Measurements from ENCODE around the gene ELOF1. TPM values are rescaled to one million over a fixed set of nuclear protein-coding genes. Genes with fewer than 3 reads are reported as not detected.

ELOF1 gene
- total and polyA plus RNA-seq, 2 of the 13 experiments (the other 11 are each of a cell fraction or from before 2014, with no cell fraction given), result 14.5 to 43.2 TPM

DNA sequence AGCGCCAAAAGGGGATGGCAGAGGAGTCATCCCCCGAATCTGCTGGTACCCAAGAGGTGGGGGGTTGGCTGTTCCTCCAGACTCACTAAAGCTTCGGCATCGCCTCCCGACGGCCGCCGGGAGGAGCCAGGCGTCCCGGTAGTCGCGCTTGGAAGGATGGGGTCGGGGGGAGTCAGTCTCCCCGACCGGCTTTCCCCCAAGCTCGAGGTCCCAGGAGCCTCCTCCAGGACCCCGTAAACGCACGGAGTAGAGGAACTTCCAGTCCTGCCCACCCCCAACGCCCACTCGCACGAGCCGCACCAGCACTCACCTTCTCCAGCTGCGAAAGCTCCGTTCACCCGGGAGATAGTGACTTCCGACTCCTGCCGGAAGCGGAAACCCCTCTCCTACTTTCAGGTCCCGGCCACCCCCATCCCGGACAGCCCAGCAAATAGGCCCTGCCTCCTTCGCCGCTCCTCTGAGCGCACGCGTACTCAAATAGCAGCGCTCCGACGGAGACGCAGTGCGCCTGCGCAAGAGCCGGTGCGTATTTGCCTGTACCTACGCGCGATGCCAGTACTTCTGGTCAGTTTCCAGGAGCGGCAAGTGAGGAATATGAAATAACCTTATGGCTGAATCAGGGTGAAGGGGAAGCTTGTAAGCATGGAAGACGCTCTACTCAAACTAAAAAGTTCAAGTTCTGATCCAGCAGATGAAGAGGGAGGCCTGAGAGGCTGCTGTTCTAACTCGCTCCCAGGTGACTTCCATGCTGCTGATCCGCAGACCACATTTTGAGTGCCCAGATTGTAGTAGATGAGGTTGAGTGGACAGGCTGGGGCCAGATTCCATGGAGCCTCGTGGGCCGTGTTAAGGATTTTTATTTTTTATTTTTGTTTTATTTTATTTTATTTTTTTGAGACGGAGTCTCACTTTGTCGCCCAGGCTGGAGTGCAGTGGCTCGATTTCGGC lies at the start of gene ELOF1 (continued):
- TF ChIP-seq, protein P1, sequence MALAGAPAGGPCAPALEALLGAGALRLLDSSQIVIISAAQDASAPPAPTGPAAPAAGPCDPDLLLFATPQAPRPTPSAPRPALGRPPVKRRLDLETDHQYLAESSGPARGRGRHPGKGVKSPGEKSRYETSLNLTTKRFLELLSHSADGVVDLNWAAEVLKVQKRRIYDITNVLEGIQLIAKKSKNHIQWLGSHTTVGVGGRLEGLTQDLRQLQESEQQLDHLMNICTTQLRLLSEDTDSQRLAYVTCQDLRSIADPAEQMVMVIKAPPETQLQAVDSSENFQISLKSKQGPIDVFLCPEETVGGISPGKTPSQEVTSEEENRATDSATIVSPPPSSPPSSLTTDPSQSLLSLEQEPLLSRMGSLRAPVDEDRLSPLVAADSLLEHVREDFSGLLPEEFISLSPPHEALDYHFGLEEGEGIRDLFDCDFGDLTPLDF (CRISPR knock-in tag; IDR thresholded peaks at IDR 0.05), result no peak
- TF ChIP-seq ZNF547 (CRISPR knock-in tag; IDR thresholded peaks at IDR 0.05), result peak; percentile 43; the same call in 1 of the 2 replicates
- TF ChIP-seq HHEX (CRISPR knock-in tag; IDR thresholded peaks at IDR 0.05), result no peak
- TF ChIP-seq RBM22 (optimal IDR thresholded peaks at IDR 0.05; ENCODE audit: low read length), result peak; percentile 21
- TF ChIP-seq, protein P2, sequence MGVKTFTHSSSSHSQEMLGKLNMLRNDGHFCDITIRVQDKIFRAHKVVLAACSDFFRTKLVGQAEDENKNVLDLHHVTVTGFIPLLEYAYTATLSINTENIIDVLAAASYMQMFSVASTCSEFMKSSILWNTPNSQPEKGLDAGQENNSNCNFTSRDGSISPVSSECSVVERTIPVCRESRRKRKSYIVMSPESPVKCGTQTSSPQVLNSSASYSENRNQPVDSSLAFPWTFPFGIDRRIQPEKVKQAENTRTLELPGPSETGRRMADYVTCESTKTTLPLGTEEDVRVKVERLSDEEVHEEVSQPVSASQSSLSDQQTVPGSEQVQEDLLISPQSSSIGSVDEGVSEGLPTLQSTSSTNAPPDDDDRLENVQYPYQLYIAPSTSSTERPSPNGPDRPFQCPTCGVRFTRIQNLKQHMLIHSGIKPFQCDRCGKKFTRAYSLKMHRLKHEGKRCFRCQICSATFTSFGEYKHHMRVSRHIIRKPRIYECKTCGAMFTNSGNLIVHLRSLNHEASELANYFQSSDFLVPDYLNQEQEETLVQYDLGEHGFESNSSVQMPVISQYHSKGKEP (CRISPR knock-in tag; IDR thresholded peaks at IDR 0.05), result no peak
- TF ChIP-seq ZNF12 (CRISPR knock-in tag; IDR thresholded peaks at IDR 0.05), result no peak
- TF ChIP-seq RARA (CRISPR knock-in tag; IDR thresholded peaks at IDR 0.05), result no peak
- no peak for TF ChIP-seq GTF2F1 (IDR thresholded peaks at IDR 0.05; ENCODE audit: low read length)
- TF ChIP-seq RBFOX2 (IDR thresholded peaks at IDR 0.05; ENCODE audit: low read depth, low read length), result peak; percentile 76
- no peak for TF ChIP-seq TRIM24 (CRISPR knock-in tag; IDR thresholded peaks at IDR 0.05)
- TF ChIP-seq EEA1 (CRISPR knock-in tag; IDR thresholded peaks at IDR 0.05; ENCODE audit: borderline replicate concordance), result no peak
- TF ChIP-seq ZFP1 (CRISPR knock-in tag; IDR thresholded peaks at IDR 0.05), result no peak
- TF ChIP-seq ZNF670 (CRISPR knock-in tag; IDR thresholded peaks at IDR 0.05; ENCODE audit: borderline replicate concordance), result no peak
- TF ChIP-seq PAF1 (CRISPR knock-in tag; IDR thresholded peaks at IDR 0.05), result no peak
- no peak for TF ChIP-seq TIGD3 (CRISPR knock-in tag; IDR thresholded peaks at IDR 0.05; ENCODE audit: borderline replicate concordance)
- TF ChIP-seq DDIT3 (CRISPR knock-in tag; IDR thresholded peaks at IDR 0.05), result no peak
- TF ChIP-seq RFX3 (CRISPR knock-in tag; IDR thresholded peaks at IDR 0.05), result peak; percentile 23; the same call in 1 of the 2 replicates
- TF ChIP-seq MXI1 (IDR thresholded peaks at IDR 0.05; ENCODE audit: borderline replicate concordance, low read depth, low read length), result peak; percentile 80; the same call in 1 of the 3 replicates
- TF ChIP-seq, protein P3, sequence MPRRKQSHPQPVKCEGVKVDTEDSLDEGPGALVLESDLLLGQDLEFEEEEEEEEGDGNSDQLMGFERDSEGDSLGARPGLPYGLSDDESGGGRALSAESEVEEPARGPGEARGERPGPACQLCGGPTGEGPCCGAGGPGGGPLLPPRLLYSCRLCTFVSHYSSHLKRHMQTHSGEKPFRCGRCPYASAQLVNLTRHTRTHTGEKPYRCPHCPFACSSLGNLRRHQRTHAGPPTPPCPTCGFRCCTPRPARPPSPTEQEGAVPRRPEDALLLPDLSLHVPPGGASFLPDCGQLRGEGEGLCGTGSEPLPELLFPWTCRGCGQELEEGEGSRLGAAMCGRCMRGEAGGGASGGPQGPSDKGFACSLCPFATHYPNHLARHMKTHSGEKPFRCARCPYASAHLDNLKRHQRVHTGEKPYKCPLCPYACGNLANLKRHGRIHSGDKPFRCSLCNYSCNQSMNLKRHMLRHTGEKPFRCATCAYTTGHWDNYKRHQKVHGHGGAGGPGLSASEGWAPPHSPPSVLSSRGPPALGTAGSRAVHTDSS (CRISPR knock-in tag; conservative IDR thresholded peaks at IDR 0.05), result no peak
- TF ChIP-seq, protein P4, sequence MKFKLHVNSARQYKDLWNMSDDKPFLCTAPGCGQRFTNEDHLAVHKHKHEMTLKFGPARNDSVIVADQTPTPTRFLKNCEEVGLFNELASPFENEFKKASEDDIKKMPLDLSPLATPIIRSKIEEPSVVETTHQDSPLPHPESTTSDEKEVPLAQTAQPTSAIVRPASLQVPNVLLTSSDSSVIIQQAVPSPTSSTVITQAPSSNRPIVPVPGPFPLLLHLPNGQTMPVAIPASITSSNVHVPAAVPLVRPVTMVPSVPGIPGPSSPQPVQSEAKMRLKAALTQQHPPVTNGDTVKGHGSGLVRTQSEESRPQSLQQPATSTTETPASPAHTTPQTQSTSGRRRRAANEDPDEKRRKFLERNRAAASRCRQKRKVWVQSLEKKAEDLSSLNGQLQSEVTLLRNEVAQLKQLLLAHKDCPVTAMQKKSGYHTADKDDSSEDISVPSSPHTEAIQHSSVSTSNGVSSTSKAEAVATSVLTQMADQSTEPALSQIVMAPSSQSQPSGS (CRISPR knock-in tag; IDR thresholded peaks at IDR 0.05), result peak; percentile 31; the same call in 1 of the 2 replicates
